Measurements from ENCODE around the gene IQGAP2.

GRCh38 chr5:76732405-76733048 lies 329.4 kb downstream of the IQGAP2 start:
- TF ChIP-seq CTCF (IDR thresholded peaks at IDR 0.05) (no peak), EZH2 (IDR thresholded peaks at IDR 0.05; ENCODE audit: borderline replicate concordance, insufficient read depth, low read depth, low read length, poor library complexity, severe bottlenecking) (no peak)
